HG02884 (cell line): Measurements from ENCODE around the gene WDFY4.

Experiments used
- ATAC-seq: cut with Tn5 transposase; IDR thresholded peaks from one replicate; pipeline ENCODE4 v1.9.1; 2021; ENCODE audit warnings: mild to moderate bottlenecking, moderate library complexity; ENCODE audit not compliant: unreplicated experiment

WDFY4 gene

GRCh38 chr10:48895803-48896195 lies 211.1 kb downstream of the WDFY4 start:
- ATAC-seq, result no peak

GRCh38 chr10:48896756-48897440 lies 212.2 kb downstream of the WDFY4 start:
- ATAC-seq, result no peak

GRCh38 chr10:48897441-48897790 lies 212.7 kb downstream of the WDFY4 start:
- no peak for ATAC-seq

GRCh38 chr10:48898426-48898825 lies 213.8 kb downstream of the WDFY4 start:
- ATAC-seq, result no peak

GRCh38 chr10:48899781-48900180 lies 215.1 kb downstream of the WDFY4 start:
- no peak for ATAC-seq

- no peak for ATAC-seq
Observed at GRCh38 chr10:48900371-48900801, 215.7 kb downstream of the WDFY4 start.

GRCh38 chr10:48901319-48901718 lies 216.6 kb downstream of the WDFY4 start:
- no peak for ATAC-seq

GRCh38 chr10:48902096-48902495 lies 217.4 kb downstream of the WDFY4 start:
- ATAC-seq, result no peak

GRCh38 chr10:48903151-48903550 lies 218.5 kb downstream of the WDFY4 start:
- ATAC-seq, result no peak

- ATAC-seq, result no peak
Observed at GRCh38 chr10:48904861-48905260, 220.2 kb downstream of the WDFY4 start.

GRCh38 chr10:48905311-48905710 lies 220.6 kb downstream of the WDFY4 start:
- ATAC-seq, result no peak

- no peak for ATAC-seq
Observed at GRCh38 chr10:48906841-48907240, 222.2 kb downstream of the WDFY4 start.

GRCh38 chr10:48907730-48908129 lies 223.1 kb downstream of the WDFY4 start:
- ATAC-seq, result no peak

- no peak for ATAC-seq
Observed at GRCh38 chr10:48910548-48910947, 225.9 kb downstream of the WDFY4 start.

- ATAC-seq, result no peak
Observed at GRCh38 chr10:48913674-48914073, 229.0 kb downstream of the WDFY4 start.

- no peak for ATAC-seq
Observed at GRCh38 chr10:48923748-48924147, 239.1 kb downstream of the WDFY4 start.

GRCh38 chr10:48924988-48925387 lies 240.3 kb downstream of the WDFY4 start:
- ATAC-seq, result no peak

GRCh38 chr10:48926255-48926654 lies 241.6 kb downstream of the WDFY4 start:
- no peak for ATAC-seq

GRCh38 chr10:48926764-48927540 lies 242.3 kb downstream of the WDFY4 start:
- ATAC-seq, result no peak

- ATAC-seq, result no peak
Observed at GRCh38 chr10:48929413-48929990, 244.8 kb downstream of the WDFY4 start.

GRCh38 chr10:48931188-48931587 lies 246.5 kb downstream of the WDFY4 start:
- ATAC-seq, result no peak
